Neuron (in vitro differentiated cells): Measurements from ENCODE around the gene GNPTAB.

ENCODE experiments used
- H2AFZ ChIP-seq: one replicate; pipeline ENCODE4 v1.6.1; 2013; ENCODE audit warnings: low read depth, mild to moderate bottlenecking, inconsistent platforms, low read length, moderate library complexity
- H3K27me3 ChIP-seq: one replicate; pipeline ENCODE4 v1.6.1; 2013; ENCODE audit warnings: low read length; ENCODE audit not compliant: insufficient read depth
- H3K36me3 ChIP-seq: one replicate; pipeline ENCODE4 v1.6.1; 2013; ENCODE audit warnings: low read length; ENCODE audit not compliant: insufficient read depth
- H3K4me1 ChIP-seq: one replicate; pipeline ENCODE4 v1.6.1; 2013; ENCODE audit warnings: low read length; ENCODE audit not compliant: insufficient read depth
- H3K4me3 ChIP-seq: 2 replicates; pipeline ENCODE4 v1.5.1; 2013; ENCODE audit warnings: mild to moderate bottlenecking, low read length, moderate library complexity
- H3K9me3 ChIP-seq: one replicate; pipeline ENCODE4 v1.6.1; 2013; ENCODE audit warnings: low read length

GNPTAB gene

DNA sequence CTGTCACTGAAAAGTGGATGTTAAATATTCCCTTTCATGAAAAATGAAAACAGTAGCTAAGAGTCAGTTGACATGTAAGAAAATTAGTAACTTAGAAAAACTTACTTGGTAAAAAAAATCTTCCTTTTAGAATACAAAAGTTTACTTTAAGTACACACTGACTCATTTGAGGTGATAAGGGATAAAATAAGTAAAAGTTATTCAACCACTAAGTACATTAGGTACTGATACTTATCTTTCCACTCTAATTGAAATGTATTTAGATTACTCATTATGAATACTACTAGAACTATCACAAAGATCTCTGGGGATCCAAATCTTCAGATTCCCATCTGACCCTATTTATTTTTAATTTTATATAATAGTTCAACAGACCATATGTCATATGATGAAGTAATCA lies 103.7 kb downstream of the GNPTAB start:
- H3K9me3 ChIP-seq = no peaks in the 10 kb centered on the region
- no peaks in the 10 kb centered on the region for H3K27me3 ChIP-seq
- no peak overlapping the region for H3K4me3 ChIP-seq
- no peaks in the 10 kb centered on the region for H3K4me1 ChIP-seq
- H3K36me3 ChIP-seq = peaks cover 3% of the 10 kb centered on the region
- H2AFZ ChIP-seq = no peak overlapping the region

DNA sequence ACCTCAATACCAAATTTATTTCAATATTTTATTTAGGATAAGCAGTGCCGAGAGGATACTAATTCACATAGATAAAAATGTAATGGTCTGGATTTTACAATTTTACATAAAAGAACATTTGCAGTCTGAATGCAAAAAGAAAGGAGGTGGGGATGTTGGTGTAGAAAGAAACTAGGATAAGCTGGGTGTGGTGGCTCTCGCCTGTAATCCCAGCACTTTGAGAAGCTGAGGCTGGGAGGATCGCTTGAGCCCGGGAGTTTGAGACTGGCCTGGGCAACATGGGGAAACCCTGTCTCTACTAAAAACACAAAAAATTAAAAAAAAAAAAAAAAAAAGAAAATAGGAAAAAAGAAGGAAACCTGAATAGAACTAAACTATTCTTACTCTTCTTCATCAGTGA lies 108.4 kb downstream of the GNPTAB start:
- Histone ChIP-seq H3K27me3 (no peaks in the 10 kb centered on the region), H3K4me1 (no peaks in the 10 kb centered on the region), H3K36me3 (peaks cover 6% of the 10 kb centered on the region), H3K9me3 (no peaks in the 10 kb centered on the region), H3K4me3 (no peak overlapping the region), H2AFZ (no peak overlapping the region)

GRCh38 chr12:101720118-101720517 lies 110.6 kb downstream of the GNPTAB start:
- Histone ChIP-seq H3K9me3 (no peaks in the 10 kb centered on the region), H2AFZ (no peak overlapping the region), H3K36me3 (peaks cover 2% of the 10 kb centered on the region), H3K4me1 (no peaks in the 10 kb centered on the region), H3K4me3 (no peak overlapping the region), H3K27me3 (no peaks in the 10 kb centered on the region)

DNA sequence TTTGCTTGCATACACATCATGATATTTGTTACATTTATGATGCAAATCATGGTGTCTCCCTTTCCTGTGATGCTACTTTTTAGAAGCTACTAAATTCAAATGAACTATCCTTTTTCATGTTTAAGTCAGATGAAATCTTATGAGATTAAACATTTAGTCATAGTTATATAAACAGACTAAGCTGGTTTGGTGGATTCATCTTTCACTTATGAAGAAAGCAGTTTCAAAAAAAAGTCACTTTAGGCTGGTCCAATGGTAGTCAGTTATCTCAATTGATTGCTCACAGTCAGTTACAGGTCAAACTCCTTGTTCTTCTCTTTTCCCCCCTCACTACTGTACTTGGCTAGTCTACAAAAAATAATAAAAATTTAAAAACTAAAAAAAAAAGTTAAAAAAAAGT lies 111.2 kb downstream of the GNPTAB start:
- no peaks in the 10 kb centered on the region for H3K27me3 ChIP-seq
- H2AFZ ChIP-seq = no peak overlapping the region
- H3K36me3 ChIP-seq = peaks cover 2% of the 10 kb centered on the region
- no peak overlapping the region for H3K4me3 ChIP-seq
- no peaks in the 10 kb centered on the region for H3K9me3 ChIP-seq
- no peaks in the 10 kb centered on the region for H3K4me1 ChIP-seq

DNA sequence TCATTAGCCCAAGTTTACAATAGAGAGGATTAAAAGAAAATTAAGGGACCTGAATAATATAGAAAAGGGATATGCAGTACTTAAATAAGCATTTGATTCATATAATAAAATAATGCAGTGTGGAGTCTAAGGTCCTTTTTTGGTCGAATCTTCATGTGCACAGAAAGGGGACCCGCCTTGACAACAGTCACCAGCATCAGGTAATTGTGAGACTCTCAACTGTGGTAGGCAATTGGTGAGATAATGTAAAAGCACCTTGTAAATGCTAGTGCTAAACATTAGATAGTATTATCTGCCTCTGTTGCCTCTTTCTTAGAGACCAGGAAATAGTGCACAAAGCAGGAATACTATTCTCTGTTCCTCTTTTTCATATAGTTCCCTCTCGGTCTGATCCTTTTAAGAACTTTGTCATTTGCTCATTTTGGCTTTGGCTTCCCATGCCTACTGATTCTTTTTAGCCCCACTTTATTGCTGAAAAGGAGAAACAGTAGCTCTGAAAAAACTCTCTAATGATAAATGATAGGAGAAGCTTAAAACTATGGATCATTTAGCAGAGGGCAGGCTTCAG lies 115.8 kb downstream of the GNPTAB start:
- H3K4me3 ChIP-seq = no peak overlapping the region
- no peaks in the 10 kb centered on the region for H3K36me3 ChIP-seq
- H2AFZ ChIP-seq = no peak overlapping the region
- peaks cover 11% of the 10 kb centered on the region for H3K4me1 ChIP-seq
- no peaks in the 10 kb centered on the region for H3K27me3 ChIP-seq
- no peaks in the 10 kb centered on the region for H3K9me3 ChIP-seq

DNA sequence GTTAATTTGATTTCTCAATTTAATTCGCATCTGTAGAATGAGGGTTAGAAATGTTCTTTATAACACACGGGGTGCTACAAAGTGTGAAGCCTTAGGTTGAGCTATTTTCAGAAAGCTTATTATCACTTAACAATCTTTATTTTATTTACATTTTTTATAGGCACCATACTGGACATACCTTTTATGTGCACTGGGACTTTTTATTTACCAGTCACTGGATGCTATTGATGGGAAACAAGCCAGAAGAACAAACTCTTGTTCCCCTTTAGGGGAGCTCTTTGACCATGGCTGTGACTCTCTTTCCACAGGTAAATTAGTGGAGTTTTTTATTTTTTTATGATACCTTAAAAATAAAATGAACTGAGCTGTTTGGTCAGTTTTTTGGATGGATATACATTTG lies 116.8 kb downstream of the GNPTAB start:
- Histone ChIP-seq H3K4me1 (peaks cover 11% of the 10 kb centered on the region), H3K9me3 (no peaks in the 10 kb centered on the region), H3K36me3 (no peaks in the 10 kb centered on the region), H3K27me3 (no peaks in the 10 kb centered on the region), H2AFZ (no peak overlapping the region), H3K4me3 (no peak overlapping the region)

GRCh38 chr12:101713059-101713682 lies 117.6 kb downstream of the GNPTAB start:
- peak overlapping the region; percentile 3 for H2AFZ ChIP-seq
- peak overlapping the region; percentile 45 for H3K4me3 ChIP-seq
- no peaks in the 10 kb centered on the region for H3K36me3 ChIP-seq

GRCh38 chr12:101710288-101710687 lies 120.5 kb downstream of the GNPTAB start:
- no peaks in the 10 kb centered on the region for H3K36me3 ChIP-seq
- no peaks in the 10 kb centered on the region for H3K27me3 ChIP-seq
- no peaks in the 10 kb centered on the region for H3K9me3 ChIP-seq
- H2AFZ ChIP-seq = no peak overlapping the region
- H3K4me3 ChIP-seq = no peak overlapping the region
- H3K4me1 ChIP-seq = peaks cover 11% of the 10 kb centered on the region

More at GRCh38 chr12:101713059-101713682, 117.6 kb downstream of the GNPTAB start:
- H3K4me1 ChIP-seq = peaks cover 11% of the 10 kb centered on the region
- H3K27me3 ChIP-seq = no peaks in the 10 kb centered on the region
- H3K9me3 ChIP-seq = no peaks in the 10 kb centered on the region

DNA sequence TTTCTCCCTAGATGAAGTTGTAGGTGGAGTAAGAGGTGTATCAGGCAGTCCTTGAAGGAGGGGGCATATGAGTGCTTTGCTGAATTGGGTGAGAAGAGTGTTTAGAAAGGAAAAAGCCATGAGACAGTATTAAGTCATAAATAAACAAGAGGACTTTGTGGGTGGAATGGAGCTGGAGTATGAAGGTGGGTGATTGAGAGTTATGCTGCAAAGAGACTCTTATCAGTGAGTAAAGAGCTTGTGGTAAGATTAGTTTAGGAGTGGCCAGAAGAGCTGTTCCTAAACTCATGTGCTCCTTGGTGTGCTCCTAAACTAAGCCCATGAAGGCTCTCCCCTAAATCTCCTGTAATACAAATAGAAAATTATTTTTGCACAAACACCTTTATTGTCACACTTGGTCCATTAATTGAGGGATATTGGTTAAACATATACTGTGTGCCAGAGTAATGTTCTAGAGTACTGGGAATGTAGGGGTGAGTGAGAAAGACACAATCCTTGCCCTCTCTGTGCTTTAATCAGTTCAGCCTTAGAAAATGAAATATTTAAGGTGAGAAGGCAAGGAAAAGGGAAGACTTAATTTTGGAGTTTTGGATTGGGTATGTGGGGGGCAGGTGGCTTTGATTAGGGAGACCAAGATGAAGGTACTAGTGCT lies 123.5 kb downstream of the GNPTAB start:
- H3K36me3 ChIP-seq = no peaks in the 10 kb centered on the region

GRCh38 chr12:101706403-101706802 lies 124.4 kb downstream of the GNPTAB start:
- Histone ChIP-seq H3K36me3 (no peaks in the 10 kb centered on the region), H3K9me3 (no peaks in the 10 kb centered on the region), H2AFZ (no peak overlapping the region), H3K27me3 (no peaks in the 10 kb centered on the region), H3K4me3 (no peak overlapping the region), H3K4me1 (no peaks in the 10 kb centered on the region)

More for the DNA sequence above, 123.5 kb downstream of the GNPTAB start:
- Histone ChIP-seq H3K27me3 (no peaks in the 10 kb centered on the region), H3K9me3 (no peaks in the 10 kb centered on the region), H3K4me1 (no peaks in the 10 kb centered on the region), H2AFZ (no peak overlapping the region), H3K4me3 (no peak overlapping the region)

DNA sequence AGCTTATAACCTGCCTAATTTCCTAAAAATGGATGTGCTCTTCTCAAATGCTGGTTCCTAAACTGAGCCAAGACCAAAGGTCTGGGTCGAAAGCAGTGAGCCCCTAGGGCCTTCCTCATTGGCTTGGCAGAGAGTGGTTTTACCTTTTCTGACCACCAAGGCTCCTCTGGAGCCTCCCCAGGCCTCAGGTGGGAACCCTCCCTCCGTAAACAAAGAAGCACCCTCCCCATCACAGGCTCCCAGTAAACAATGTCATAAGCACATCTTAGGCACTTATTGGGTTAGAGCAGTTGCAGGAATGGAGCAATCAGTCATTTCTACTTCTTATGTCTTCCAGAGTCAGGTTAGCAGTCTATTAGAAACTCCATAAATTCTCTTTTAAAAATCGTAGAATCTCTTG lies 127.3 kb downstream of the GNPTAB start:
- no peak overlapping the region for H2AFZ ChIP-seq
- no peaks in the 10 kb centered on the region for H3K9me3 ChIP-seq
- no peaks in the 10 kb centered on the region for H3K27me3 ChIP-seq
- no peaks in the 10 kb centered on the region for H3K4me1 ChIP-seq
- no peak overlapping the region for H3K4me3 ChIP-seq
- no peaks in the 10 kb centered on the region for H3K36me3 ChIP-seq

DNA sequence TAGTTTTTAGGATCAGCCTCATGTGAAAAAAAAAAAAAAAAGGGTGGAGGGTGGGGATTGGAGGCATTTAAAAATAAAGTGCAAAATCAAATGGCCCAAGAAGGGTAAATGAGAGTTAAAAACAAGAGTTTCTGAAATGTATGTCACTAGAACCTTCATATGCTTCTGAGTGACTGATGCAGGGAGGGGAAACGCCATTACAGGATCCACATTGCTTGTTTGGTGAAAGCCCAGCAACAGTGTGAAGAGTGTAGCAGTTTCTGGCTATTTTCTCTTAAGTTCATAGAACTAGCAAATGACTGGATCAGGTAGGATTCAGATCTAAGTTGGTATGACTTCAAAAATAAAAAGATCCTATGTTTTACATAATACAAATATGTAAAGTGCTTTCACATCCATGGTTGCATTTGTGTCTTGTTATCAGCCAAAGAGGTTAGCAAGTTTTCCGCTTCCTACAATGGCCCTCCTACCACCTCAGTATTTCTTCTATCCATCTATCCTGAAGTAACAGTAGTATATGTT lies 130.4 kb downstream of the GNPTAB start:
- H3K27me3 ChIP-seq = no peaks in the 10 kb centered on the region
- H3K9me3 ChIP-seq = no peaks in the 10 kb centered on the region
- no peak overlapping the region for H2AFZ ChIP-seq
- peaks cover 9% of the 10 kb centered on the region for H3K4me1 ChIP-seq
- H3K36me3 ChIP-seq = no peaks in the 10 kb centered on the region
- H3K4me3 ChIP-seq = no peak overlapping the region

DNA sequence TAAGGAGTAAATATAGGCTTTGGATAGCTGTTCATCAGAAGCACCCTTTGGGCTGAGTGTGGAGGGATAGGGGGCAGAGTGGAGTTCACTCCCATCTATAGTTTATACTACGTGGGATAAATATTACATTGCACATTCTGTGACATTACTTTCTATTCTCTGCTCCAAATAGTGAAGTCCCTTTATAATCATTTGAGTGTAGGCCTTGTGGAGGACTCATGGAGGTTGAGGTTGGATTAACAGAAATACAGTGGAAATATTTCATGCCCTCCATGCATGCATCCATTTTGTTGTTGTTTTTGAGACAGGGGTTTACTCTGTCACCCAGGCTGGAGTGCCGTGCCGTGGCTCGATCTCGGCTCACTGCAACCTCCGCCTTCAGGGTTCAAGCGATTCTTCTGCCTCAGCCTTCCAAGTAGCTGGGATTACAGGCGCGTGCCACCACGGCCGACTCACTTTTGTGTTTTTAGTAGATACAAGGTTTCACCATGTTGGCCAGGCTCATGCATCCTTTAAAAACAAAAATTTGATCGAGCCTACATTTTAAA lies 131.9 kb downstream of the GNPTAB start:
- Histone ChIP-seq H2AFZ (peak overlapping the region; percentile 54), H3K4me1 (peaks cover 9% of the 10 kb centered on the region), H3K27me3 (no peaks in the 10 kb centered on the region), H3K9me3 (no peaks in the 10 kb centered on the region), H3K4me3 (peak overlapping the region; percentile 72), H3K36me3 (no peaks in the 10 kb centered on the region)
